Activated CD4-positive, alpha-beta T cell treated with anti-CD3 and anti-CD28 coated beads, Interleukin-2, amount 50 U/mL, for 16 hours (primary cell): ENCODE data around the gene IL20RB.
A peak's percentile ranks its signal among the peaks of the same experiment; 100 is the strongest.
"Not testable (repeated sequence)": the region's sequence is repeated elsewhere in the genome, so short reads cannot be mapped to it uniquely, and the experiment has no call there.

Experiments
- DNase-seq: peaks from one replicate; pipeline ENCODE4 v3.0.0-alpha.2; 2020

The IL20RB gene

GRCh38 chr3:136988651-136989050 is 30.9 kb downstream of the IL20RB start:
- DNase-seq: no peak

- no peak for DNase-seq
Observed at GRCh38 chr3:136989781-136990524, 32.2 kb downstream of the IL20RB start.

- no peak for DNase-seq
Observed at GRCh38 chr3:136990826-136991225, 33.0 kb downstream of the IL20RB start.

- no peak for DNase-seq
Observed at GRCh38 chr3:136992115-136992514, 34.3 kb downstream of the IL20RB start.

GRCh38 chr3:136994772-136995516 is 37.2 kb downstream of the IL20RB start:
- no peak for DNase-seq

GRCh38 chr3:136995652-136996051 is 37.9 kb downstream of the IL20RB start:
- DNase-seq: no peak

GRCh38 chr3:137000039-137000438 is 42.3 kb downstream of the IL20RB start:
- no peak for DNase-seq

GRCh38 chr3:137007376-137007775 is 49.6 kb downstream of the IL20RB start:
- not testable (repeated sequence) for DNase-seq

GRCh38 chr3:137008131-137008530 is 50.3 kb downstream of the IL20RB start:
- no peak for DNase-seq

- DNase-seq: no peak
Observed at GRCh38 chr3:137008976-137009375, 51.2 kb downstream of the IL20RB start.

GRCh38 chr3:137010137-137010536 is 52.4 kb downstream of the IL20RB start:
- DNase-seq: no peak

GRCh38 chr3:137011153-137011552 is 53.4 kb downstream of the IL20RB start:
- DNase-seq: no peak

GRCh38 chr3:137012097-137012501 is 54.3 kb downstream of the IL20RB start:
- no peak for DNase-seq

GRCh38 chr3:137013951-137014688 is 56.3 kb downstream of the IL20RB start:
- DNase-seq: peak; percentile 82

GRCh38 chr3:137017316-137017715 is 59.5 kb downstream of the IL20RB start:
- DNase-seq: not testable (repeated sequence)

GRCh38 chr3:137020315-137020714 is 62.5 kb downstream of the IL20RB start:
- DNase-seq: no peak

- no peak for DNase-seq
Observed at GRCh38 chr3:137020888-137021287, 63.1 kb downstream of the IL20RB start.

GRCh38 chr3:137024348-137024747 is 66.6 kb downstream of the IL20RB start:
- no peak for DNase-seq

- DNase-seq: no peak
Observed at GRCh38 chr3:137026701-137027100, 68.9 kb downstream of the IL20RB start.

GRCh38 chr3:137032465-137033120 is 74.8 kb downstream of the IL20RB start:
- DNase-seq: peak; percentile 77

GRCh38 chr3:137035631-137036030 is 77.8 kb downstream of the IL20RB start:
- peak; percentile 11 for DNase-seq

GRCh38 chr3:137039570-137039969 is 81.8 kb downstream of the IL20RB start:
- DNase-seq: no peak

- no peak for DNase-seq
Observed at GRCh38 chr3:137041251-137041650, 83.5 kb downstream of the IL20RB start.
